22Rv1 (cell line): ENCODE results near the gene PIK3R1.

Source experiments
- H3K27ac ChIP-seq: fragments of 450-650 bp; 2 replicates; pipeline ENCODE4 v1.5.1; 2017
- ZFX ChIP-seq: fragments of 450-650 bp; IDR thresholded peaks from 2 replicates; pipeline ENCODE4 v1.6.1; 2017; ENCODE audit warnings: antibody characterized with exemption, borderline replicate concordance
- TF ChIP-seq, protein P1 (sequence below): fragments of 450-650 bp; IDR thresholded peaks from 2 replicates; pipeline ENCODE4 v1.5.1; 2017; ENCODE audit warnings: mild to moderate bottlenecking

Gene PIK3R1

DNA sequence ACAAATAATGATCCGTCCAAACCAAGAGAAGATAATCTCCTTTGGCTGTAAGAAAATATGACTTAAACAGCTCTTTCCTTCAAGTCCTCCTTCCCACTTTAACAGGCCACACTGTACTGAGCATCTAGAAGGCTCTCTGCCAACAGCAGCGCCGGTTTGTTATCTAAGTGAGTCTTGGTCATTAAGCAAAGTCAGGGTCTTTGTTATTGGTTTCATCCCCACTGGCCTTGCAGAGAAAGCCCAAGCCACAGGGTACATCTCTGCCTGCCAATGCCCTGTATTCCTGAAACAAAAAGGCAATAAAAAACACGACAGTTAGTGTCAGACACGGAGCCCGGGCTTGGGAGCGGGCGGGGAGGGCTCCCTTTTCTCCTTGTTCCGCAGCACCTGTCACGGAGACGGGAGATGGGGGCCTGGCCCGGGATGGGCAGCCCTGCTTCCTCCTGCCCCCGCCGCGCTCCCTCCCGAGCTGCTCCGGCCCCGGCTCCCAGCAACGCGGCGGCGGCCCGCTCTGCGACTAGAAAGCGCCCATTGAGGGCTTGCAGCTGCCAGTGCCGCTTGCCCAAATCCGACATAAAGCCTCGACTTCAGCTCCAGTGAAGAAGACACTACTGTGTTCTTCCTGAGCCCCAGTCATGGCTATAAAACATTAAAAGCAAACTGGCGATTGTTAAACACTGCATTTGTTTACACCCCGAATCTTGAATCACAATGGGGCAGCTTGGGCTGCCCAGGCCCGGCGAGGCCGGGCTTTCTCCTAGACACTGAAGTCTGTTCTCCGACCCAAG, 28.1 kb upstream of the PIK3R1 start:
- no peak overlapping the region for H3K27ac ChIP-seq
- TF ChIP-seq, protein P1, sequence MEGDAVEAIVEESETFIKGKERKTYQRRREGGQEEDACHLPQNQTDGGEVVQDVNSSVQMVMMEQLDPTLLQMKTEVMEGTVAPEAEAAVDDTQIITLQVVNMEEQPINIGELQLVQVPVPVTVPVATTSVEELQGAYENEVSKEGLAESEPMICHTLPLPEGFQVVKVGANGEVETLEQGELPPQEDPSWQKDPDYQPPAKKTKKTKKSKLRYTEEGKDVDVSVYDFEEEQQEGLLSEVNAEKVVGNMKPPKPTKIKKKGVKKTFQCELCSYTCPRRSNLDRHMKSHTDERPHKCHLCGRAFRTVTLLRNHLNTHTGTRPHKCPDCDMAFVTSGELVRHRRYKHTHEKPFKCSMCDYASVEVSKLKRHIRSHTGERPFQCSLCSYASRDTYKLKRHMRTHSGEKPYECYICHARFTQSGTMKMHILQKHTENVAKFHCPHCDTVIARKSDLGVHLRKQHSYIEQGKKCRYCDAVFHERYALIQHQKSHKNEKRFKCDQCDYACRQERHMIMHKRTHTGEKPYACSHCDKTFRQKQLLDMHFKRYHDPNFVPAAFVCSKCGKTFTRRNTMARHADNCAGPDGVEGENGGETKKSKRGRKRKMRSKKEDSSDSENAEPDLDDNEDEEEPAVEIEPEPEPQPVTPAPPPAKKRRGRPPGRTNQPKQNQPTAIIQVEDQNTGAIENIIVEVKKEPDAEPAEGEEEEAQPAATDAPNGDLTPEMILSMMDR: no peak
- no peak for TF ChIP-seq ZFX

DNA sequence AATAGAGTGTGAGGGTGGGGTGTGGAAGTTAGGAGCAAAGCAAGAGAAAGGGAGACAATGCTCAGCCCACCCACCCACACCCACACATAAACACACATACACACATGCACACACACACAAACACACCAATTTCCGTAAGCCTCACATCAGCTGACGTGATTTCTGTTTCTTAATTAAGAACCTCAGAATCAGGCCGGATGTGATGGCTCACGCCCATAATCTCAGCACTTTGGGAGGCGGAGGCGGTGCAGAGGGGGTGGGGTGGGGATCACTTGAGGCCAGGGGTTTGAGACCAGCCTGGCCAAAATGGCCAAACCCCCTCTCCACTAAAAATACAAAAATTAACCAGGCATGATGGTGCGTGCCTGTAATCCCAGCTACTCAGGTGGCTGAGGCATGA, 26.4 kb upstream of the PIK3R1 start:
- TF ChIP-seq, protein P1: no peak
- TF ChIP-seq ZFX: no peak

DNA sequence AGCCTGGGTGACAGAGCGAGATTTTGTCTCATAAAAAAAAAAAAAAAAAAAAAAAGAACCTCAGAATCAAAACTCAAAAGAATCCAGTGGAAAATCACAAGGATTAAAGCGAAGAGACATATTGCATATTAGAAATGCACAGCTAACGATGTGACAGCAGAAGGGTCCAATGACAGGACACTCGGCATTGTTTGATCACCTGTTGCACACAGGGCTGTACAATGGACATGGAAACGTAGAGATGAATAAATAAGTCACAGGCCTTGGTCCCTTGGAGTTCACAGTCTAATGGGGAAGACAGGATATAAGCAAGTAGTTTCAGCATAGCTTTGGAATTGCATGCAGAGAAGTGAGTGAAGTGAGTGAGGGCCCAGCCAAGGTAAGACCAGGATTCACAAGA, 25.9 kb upstream of the PIK3R1 start:
- H3K27ac ChIP-seq: no peak overlapping the region
- TF ChIP-seq, protein P1: no peak
- TF ChIP-seq ZFX: no peak

More for the DNA sequence above, 26.4 kb upstream of the PIK3R1 start:
- H3K27ac ChIP-seq: no peak overlapping the region

DNA sequence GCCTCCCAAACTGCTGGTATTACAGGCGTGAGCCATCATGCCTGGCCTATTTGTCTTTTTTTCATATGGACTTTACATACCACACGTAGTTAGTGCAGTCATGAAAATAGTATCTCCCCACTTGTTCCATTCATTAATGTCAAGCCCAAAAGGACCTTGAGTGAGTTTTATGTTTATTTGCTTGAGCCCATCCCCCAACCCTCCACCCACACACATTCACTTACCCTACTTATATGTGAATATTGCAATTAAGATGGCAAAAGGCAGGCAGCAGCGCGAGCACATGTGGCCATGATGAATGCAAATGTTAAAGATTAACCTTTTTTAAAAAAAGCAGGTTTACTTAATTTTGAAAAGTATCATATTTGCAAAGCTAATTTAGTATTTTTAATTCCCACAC, 24.9 kb upstream of the PIK3R1 start:
- TF ChIP-seq, protein P1: no peak
- no peak for TF ChIP-seq ZFX
- H3K27ac ChIP-seq: no peak overlapping the region

DNA sequence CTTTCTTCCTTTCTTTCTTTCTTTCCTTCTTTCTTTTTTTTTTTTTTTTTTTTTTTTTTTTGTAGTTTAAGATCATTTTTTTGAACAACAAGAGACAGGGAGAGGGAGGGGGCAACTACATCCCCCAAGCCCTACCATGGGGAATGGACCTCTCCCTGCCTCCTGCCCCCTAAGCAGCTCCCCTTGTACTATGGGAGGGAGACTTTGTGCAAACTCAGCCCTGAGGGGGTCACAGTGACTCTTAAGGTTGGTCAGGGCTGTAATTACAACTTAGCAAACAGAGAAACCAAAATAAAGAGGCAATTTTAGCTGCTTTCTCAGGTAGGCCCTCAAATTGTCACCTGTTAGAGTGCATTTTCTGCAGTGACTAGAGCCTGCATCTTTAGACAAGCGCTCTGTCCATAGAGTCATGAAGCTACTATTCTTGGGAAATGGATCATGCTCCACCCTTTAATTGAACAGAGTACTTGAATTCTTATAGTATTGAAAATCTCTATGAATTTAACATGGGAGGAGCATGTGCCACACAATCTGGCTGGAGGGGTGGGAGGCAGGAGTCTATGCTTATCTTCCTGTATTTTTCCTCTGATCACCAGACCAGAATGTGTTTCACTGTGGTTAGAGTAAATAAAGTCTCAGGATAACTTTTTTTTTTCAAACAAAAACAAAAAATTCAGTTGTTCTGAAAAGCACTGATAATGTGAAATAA, 24.3 kb upstream of the PIK3R1 start:
- no peak for TF ChIP-seq ZFX
- TF ChIP-seq, protein P1: no peak
- no peak overlapping the region for H3K27ac ChIP-seq

DNA sequence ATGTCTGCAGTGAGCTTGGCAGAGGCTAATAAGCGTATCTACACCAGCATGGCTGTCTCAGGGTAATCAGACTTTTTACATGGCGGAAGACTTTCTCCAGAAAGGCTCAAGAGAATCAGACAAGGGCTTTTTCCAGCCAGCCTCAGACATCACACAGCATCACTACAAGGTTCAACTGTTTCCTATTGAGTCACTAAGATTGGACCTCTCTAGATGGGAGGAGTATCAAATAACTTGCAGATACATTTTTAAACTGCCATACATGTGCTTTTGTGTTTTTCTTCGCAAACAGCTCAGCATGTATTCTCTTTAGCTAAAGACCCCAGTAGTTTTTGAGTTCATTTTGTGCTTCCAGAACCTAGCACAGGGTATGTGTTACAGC, 22.9 kb upstream of the PIK3R1 start:
- TF ChIP-seq ZFX: no peak
- TF ChIP-seq, protein P1: no peak
- H3K27ac ChIP-seq: no peak overlapping the region

DNA sequence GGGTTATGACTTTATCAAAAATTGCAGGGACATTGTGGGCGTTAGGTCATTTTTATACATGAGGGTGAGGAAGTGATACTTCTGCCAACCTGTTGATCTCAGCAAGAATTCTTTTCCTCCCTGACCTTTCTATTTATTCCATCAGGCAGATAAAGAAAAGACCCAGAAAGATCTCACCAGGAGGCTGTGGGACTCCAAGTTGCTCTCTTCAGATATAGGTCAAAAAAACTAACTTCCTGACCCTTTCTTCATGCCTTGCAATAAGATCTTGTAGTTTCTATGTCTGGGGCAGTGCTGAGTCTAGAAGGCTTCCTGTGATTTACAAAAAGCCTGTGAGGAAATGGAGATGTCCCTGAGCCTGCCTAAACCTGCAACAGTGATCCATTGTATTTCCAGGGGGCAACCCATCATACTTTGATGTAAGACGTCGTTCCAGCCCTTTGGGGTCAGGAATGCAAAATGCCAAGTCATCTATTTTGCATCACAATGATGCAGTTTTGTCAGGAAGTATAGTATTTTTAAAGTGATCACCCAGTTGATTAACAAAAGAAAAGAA, 22.0 kb upstream of the PIK3R1 start:
- TF ChIP-seq, protein P1: no peak
- TF ChIP-seq ZFX: no peak

More for the DNA sequence above, 22.0 kb upstream of the PIK3R1 start:
- no peak overlapping the region for H3K27ac ChIP-seq
